ENCODE data around the gene ST8SIA6.
"Not testable (repeated sequence)": the region's sequence is repeated elsewhere in the genome, so short reads cannot be mapped to it uniquely, and the experiment has no call there.

Gene ST8SIA6

GRCh38 chr10:17456032-17456548 lies 1.7 kb upstream of the ST8SIA6 start:
- no peak for DNase-seq

GRCh38 chr10:17455015-17455520 lies 673 bp upstream of the ST8SIA6 start:
- DNase-seq, result no peak

GRCh38 chr10:17453373-17454091 lies 863 bp downstream of the ST8SIA6 start:
- DNase-seq, result no peak

GRCh38 chr10:17453035-17453372 lies 1.4 kb downstream of the ST8SIA6 start:
- no peak for DNase-seq

- DNase-seq, result no peak
These were observed 2.1 kb downstream of the ST8SIA6 start for GRCh38 chr10:17452060-17452841.

- DNase-seq, result no peak
These were observed 4.4 kb downstream of the ST8SIA6 start for GRCh38 chr10:17450024-17450423.

GRCh38 chr10:17445400-17445998 lies 8.9 kb downstream of the ST8SIA6 start:
- no peak for DNase-seq

- no peak for DNase-seq
These were observed 10.0 kb downstream of the ST8SIA6 start for GRCh38 chr10:17444388-17444714.

- no peak for DNase-seq
These were observed 10.5 kb downstream of the ST8SIA6 start for GRCh38 chr10:17443707-17444387.

GRCh38 chr10:17438583-17438982 lies 15.8 kb downstream of the ST8SIA6 start:
- DNase-seq, result no peak

GRCh38 chr10:17436578-17436977 lies 17.8 kb downstream of the ST8SIA6 start:
- not testable (repeated sequence) for DNase-seq

GRCh38 chr10:17435953-17436352 lies 18.4 kb downstream of the ST8SIA6 start:
- no peak for DNase-seq

- DNase-seq, result no peak
These were observed 19.2 kb downstream of the ST8SIA6 start for GRCh38 chr10:17435187-17435586.

GRCh38 chr10:17432723-17433122 lies 21.7 kb downstream of the ST8SIA6 start:
- no peak for DNase-seq

GRCh38 chr10:17431871-17432311 lies 22.5 kb downstream of the ST8SIA6 start:
- no peak for DNase-seq

- peak; percentile 46 for DNase-seq
These were observed 23.6 kb downstream of the ST8SIA6 start for GRCh38 chr10:17430647-17431355.

GRCh38 chr10:17429490-17429889 lies 24.9 kb downstream of the ST8SIA6 start:
- no peak for DNase-seq

- DNase-seq, result no peak
These were observed 25.9 kb downstream of the ST8SIA6 start for GRCh38 chr10:17428351-17429097.

GRCh38 chr10:17427666-17428350 lies 26.6 kb downstream of the ST8SIA6 start:
- no peak for DNase-seq

- no peak for DNase-seq
These were observed 27.2 kb downstream of the ST8SIA6 start for GRCh38 chr10:17427201-17427600.

GRCh38 chr10:17426263-17426750 lies 28.1 kb downstream of the ST8SIA6 start:
- DNase-seq, result no peak

Measured in NCI-H1048 (cell line).